Astrocyte (in vitro differentiated cells and primary cell): Measurements from ENCODE around the gene BZW1.

Source experiments
- CTCF ChIP-seq: IDR thresholded peaks from 2 replicates; pipeline ENCODE4 v1.5.1; 2011; ENCODE audit warnings: low read depth, mild to moderate bottlenecking, inconsistent platforms, low read length, moderate library complexity; ENCODE audit not compliant: insufficient read depth
- EZH2 ChIP-seq: IDR thresholded peaks from 2 replicates; pipeline ENCODE4 v1.6.1; 2012; ENCODE audit warnings: mild to moderate bottlenecking, low read length, inconsistent platforms; ENCODE audit not compliant: insufficient read depth

DNA sequence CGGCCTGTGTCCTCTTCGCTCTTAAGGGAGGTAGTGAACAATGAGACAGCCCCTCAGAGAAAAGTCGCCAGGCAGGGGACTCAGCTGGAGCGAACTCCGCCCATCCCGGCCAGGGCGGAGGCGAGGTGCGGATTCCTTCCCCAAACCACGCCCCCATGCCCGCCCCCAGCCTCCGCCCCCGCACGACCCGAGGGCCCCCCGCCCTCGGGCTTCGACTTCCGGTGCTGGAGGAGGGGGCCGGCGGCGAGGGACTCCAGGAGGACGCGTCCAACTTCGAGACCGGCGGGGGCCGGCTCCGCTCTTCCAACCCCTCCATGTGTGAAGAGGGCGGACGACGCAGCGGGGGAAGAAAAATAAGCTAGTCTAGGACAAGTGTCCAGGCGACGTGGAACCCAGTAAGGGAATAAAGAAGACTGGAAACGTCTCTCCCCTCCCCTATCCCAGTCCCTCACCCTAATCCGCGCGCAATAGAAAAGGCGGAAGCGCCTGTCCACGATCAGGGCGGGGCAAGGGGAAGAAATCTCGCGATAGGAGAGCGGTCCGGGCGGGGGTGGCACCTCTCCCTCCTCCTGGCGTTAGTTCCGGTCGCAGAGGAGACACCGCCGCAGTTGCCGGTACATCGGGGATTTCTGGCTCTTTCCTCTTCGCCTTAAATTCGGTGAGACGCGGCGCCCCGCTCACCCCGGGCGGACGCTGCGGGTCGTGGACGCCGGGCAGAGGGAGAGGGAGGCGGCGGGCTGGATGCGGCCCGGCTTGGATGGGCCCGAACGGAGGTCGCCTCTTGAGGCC lies at the start of gene BZW1:
- no peak for TF ChIP-seq EZH2
- TF ChIP-seq CTCF = no peak
